Vagina (tissue), 2 donors: ENCODE data around the gene TVP23C.

Experiments
- CTCF ChIP-seq, 3 experiments: fragments of 450-650 bp in 2 of 3; fragments of 200-600 bp in 1 of 3; sonication (generic) in 1 of 3; IDR thresholded peaks; one replicate each; pipeline ENCODE4 v1.5.1; 2017 to 2019; ENCODE audit warnings: antibody characterized with exemption in 3 of 3, mild to moderate bottlenecking in 2 of 3, moderate library complexity in 2 of 3
- POLR2A ChIP-seq, 2 donors: fragments of 450-650 bp; IDR thresholded peaks; one replicate each; pipeline ENCODE4 v1.6.1; 2017; ENCODE audit warnings: antibody characterized with exemption in 2 of 2, mild to moderate bottlenecking in 2 of 2, moderate library complexity in 2 of 2
- POLR2AphosphoS5 ChIP-seq, 2 donors: sonication (generic); formaldehyde crosslinking; IDR thresholded peaks; one replicate each; pipeline ENCODE4 v1.9.0; 2017; ENCODE audit warnings: antibody characterized with exemption in 2 of 2, mild to moderate bottlenecking in 2 of 2, low read depth in 1 of 2; ENCODE audit not compliant: insufficient read depth in 1 of 2

DNA sequence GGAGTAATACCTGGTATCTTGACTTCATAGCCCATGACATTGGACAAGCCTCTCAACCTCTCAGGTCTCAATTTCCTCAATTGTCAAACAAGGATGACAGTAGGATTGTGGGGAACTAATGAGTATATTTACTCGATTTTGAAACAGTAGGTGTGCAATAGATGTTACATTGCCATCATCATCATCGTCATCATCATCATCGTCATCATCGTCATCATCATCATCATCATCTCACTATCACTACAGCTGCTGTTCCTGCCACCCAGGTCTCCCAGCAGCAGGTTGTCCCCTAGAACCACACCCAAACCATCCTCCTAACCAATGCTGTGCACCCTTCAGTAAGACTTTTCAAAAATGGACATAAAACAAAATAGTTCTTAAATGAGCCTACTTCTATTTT lies 71.1 kb downstream of the TVP23C start:
- TF ChIP-seq POLR2AphosphoS5 (IDR thresholded peaks at IDR 0.05; ENCODE audit: insufficient read depth in 1 of 2, low read depth in 1 of 2) (no peak), CTCF (IDR thresholded peaks at IDR 0.05) (no peak), POLR2A (IDR thresholded peaks at IDR 0.05) (no peak)
